HTERT RPE-1 (cell line): ENCODE data around the gene SRP72.
"Not testable (repeated sequence)": the region's sequence is repeated elsewhere in the genome, so short reads cannot be mapped to it uniquely, and the experiment has no call there.

Source experiments
- in situ Hi-C: fragments of 300-500 bp; cut with MboI; formaldehyde crosslinking; loops from 4 replicates; pipeline ENCODE4 v1.14.3; 2020; ENCODE audit warnings: low sequenced_read_pairs

The SRP72 gene

DNA sequence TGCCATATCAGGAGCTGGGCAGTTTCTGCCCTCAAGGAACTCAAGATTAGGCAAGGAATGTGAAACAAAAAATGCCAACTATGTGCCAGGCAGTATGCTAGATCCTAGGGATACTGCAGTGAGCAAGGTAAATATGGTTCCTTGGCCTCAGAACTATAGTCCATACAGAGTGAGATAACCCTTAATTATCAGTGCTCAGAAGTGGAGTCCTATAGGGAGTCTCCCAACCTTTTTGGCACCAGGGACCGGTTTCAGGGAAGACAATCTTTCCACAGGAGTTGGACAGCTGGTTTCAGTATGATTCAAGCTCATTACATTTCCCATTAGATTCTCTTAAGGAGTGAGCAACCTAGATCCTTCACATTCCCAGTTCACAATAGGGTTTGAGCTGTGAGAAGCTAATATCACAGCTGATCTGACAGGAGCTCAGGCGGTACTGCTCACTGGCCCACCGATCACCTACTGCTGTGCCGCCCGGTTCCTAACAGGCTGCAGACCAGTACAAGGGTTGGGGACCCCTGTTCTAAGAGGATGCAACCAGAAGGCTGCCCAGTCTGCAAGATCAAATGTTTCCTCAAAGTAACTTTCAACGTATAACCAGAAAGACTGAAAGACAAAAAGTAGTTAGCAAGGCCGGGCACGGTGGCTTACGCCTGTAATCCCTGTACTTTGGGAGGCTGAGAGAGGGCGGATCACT, 1.7 kb upstream of the SRP72 start:
- in situ Hi-C loops, result no loop called here

DNA sequence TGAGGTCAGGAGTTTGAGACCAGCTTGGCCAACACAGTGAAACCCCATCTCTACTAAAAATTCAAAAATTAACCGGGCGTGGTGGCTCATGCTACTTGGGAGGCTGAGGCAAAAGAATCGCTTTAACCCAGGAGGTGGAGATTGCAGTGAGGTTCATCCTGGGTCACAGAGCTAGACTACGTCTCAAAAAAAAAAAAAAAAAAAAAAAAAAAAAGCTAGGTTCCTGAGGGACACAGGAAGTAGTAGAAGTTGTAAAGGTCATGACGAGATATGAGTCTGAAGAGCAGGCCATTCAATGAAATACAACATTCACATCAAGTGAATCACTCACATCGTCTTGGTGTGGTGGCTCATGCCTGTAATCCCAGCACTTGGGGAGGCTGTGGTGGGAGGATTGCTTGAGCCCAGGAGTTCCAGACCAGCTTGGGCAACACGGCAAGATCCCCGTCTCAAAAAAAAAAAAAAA, 1.1 kb upstream of the SRP72 start:
- in situ Hi-C loops, result not testable (repeated sequence)

DNA sequence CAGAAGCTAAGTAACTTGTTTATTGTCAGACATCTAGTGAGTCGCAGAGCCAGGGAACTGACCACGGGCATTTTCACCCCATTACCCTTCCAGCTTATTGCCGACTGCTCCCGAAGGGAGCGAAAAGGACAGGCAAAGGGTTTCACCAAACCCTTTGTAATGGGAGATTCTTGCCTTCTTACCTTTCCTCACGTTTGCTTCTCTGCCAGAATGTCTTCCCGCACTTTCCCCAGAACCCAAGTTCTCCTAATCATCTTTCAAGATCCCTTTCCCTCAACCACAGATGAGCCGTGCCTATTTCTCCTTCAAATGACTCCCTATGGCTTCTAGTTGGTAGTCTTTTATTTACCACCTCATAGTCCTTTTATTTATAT, 520 bp upstream of the SRP72 start:
- in situ Hi-C loops, result no loop called here

DNA sequence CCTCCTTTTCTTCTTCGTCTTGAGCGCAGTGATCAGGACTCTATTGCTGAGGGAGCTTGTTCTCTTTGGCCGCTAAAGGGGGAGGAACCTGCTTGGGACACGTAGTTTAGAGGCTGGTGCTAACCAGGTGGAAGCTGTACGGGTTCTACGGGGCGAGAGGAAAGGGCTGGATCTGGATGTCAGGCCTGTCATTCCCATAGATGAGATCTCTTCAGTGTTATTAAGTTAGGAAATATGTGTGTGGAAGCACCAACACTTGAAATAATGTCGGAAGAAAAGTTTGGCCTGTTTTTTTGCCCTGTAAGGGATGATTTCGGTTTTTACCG, 643 bp downstream of the SRP72 start:
- in situ Hi-C loops, result no loop called here

DNA sequence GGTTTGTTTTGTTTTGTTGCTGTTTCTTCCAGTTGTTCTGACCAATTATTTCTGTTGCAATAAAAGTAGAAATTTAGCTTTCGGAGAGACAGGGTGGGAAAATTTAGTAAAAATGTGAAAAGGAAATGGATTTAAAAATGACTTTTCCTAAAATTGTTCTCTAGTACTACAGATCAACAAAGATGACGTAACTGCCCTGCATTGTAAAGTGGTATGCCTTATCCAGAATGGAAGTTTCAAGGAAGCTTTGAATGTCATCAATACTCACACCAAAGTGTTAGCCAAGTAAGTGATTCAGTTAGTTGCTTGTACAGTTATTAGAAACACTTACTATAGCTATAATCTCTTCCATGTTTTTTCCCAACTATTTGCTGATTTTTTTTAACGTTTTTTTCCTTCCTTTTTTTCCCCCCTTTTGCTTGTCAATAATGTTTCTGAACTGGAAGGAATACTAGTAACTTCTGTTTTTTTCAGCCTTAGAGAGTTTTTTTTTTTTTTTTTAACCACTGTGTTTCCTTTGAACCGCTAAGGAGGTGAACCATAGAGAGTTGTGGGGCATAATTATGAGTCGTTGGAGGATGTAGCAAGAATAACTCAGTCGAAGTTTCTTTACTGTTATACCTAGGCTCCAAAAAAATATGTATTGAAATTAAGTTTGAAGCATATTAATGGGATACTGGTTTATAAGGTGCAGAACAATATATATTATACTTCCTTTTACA, 2.2 kb downstream of the SRP72 start:
- in situ Hi-C loops, result no loop called here

DNA sequence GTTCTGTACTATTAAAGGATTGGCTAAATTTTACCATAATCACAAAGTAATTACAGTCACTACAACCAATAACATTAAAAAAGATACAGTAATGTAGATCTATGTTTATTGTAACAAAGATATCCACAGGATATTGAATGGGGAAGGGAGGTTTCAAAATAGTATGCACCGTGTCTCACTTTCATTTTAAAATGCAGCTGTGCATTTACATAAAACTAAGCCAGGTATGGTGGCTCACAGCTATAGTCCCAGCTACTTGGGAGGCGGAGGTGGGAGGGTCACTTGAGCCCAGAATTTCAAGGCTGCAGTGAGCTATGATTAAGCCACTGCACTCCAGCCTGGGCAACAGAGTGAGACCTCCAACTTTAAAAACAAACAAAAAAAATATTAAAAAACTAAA, 8.5 kb downstream of the SRP72 start:
- in situ Hi-C loops, result no loop called here

DNA sequence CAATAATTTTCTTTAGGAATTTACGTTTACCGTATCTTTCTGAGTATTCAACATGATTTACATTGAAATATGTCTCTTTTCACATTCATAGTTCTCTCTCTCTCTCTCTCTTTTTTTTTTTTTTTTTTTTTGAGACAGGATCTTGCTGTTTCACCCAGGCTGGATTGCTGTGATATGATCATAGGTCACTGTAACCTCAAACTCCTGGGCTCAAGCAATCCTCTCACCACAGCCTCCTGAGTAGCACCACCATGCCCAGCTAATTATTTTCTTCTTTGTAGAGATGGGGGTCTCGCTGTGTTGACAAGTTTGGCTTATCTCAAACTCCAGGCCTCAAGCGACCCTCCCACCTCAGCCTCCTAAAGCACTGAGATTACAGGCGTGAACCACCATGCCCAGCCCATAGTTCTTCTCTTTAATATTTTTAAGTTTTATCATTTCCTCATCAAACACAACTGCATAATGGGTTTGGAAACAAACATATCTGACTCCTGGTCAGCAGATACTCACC, 9.8 kb downstream of the SRP72 start:
- in situ Hi-C loops, result no loop called here

DNA sequence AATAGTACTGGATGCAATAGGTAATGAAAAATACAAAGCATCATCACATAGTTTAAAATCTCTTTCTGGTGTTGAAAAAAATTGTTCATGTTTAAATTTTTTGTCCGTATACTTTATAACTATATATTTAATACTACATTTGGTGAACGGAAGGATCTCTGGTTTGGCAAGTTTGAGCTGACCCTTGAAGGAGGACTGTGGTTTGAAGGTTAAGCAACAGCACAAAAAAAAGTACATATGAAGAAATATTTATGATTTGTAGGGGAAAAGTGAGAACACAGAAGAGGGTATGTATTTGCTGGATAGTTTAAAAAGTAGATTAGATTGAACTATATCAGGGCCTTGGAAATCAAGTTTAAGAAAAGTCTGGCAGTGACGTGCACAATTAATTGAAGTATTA, 13.3 kb downstream of the SRP72 start:
- in situ Hi-C loops, result no loop called here

DNA sequence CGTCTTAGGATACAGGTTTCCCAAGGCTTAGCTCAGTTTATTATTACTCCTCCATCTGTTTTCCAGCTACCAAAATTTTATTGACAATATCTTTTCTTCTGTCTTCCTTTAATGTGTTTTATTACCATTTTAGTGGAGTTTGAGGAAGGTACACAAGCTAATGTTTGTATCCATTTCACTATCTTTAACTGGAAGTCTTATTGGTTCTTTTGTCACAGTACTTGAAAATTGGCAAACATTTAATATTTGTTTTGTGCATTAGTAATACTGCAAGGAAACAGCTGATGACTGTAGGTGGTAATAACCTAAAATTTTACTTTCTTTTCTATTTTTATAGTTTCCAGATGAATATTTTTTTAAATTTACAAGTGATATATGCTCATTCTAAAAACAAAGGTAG, 28.8 kb downstream of the SRP72 start:
- in situ Hi-C loops, result no loop called here

DNA sequence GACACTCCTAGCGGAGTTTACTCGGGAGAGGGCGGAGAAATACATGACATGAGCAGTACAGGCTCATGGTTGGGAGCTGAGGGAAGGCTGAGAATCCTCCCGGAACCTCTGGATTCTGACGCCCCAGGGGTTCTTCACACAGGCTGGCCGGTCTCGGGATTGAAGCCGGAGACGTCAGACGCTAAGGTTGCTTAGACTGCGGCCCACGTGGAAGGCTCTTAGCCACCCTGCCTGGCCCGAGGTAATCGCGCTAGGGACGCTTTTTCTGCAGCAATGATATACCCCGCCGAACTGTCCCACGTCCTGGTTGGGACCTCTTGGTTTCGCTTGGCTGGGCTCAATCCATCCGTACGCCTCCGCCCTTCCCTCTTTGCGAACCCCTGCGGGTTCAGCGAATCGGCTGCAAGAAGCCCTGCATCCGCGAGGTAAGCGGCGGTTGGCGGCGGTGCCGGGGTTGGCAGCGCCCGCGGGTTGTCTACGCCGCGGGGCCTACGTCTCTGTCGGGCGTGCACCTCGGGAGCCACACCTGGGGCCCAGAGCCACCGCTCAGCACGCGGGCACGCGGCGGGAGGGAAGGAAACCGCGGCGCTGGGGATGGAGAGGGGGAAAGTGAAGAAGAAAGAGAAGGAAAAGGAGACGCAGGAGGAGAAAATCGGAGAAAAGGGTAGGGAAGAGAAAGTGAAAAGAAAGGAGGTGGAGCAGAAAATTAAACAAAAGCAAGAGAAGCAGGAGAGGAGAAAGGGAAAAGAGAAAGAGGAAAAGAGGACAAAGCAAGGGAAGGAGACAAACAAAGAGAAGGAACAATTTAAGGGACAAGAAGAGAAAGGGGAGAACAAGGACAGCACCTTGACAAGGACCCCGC, 38.1 kb downstream of the SRP72 start, which contains the start of gene ARL9:
ARL9 (plus strand) TSS at position 523 of the 862 bp plus-strand sequence; CDS start at position 595, 72 bp downstream.
- in situ Hi-C loops, result no loop called here

DNA sequence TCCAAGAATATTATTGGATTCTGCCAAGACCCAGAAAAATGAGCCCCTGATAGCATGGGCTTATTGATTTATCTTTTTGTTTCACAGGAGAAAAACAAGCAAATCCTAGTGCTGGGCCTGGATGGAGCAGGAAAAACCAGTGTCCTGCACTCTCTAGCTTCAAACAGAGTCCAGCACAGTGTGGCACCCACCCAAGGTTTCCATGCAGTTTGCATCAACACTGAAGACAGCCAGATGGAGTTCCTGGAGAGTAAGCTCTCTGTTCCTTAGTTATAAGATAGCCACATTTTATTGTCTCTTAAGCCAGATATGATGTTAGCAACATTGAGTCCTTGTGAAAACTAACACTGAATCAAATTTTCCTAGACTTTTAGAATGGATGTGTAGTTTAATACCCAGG, 43.7 kb downstream of the SRP72 start:
- in situ Hi-C loops, result no loop called here

DNA sequence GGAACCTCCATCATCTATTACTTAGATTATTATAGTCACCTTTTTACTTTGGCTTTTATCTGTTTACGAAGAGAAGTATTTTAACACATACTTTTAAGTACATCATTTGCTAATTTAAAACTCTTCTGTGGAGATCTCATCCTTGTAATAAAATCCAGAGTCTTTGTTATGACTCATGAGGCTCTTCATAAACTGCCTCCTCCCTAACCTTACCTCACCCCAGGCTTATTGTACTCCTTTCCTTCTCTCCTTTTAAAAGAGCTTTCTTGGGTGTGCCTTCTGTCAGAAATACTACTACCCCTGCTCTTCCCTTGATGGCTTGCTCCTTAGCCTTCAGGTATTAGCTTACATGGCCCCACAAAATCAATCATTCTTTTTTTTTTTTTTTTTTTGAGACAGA, 44.7 kb downstream of the SRP72 start:
- in situ Hi-C loops, result no loop called here

DNA sequence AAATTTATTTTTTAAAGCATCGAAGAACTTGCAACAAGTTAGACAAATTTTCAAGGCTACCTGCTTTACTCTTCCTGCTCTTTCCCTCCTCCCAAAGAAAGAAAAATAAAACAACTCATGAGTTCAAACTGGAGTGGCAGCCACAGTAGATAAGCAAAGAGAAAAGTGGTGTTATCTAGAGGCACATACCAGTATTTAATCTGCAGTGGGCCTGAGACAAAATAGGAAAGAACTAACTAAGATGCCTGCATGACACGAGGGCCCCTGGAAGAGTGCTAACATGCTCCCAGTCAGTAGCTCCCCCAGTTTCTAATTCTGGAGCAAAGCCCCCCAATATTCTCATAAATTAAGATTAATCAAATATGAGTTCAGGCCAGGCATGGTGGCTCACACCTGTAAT, 46.1 kb downstream of the SRP72 start:
- in situ Hi-C loops, result no loop called here

DNA sequence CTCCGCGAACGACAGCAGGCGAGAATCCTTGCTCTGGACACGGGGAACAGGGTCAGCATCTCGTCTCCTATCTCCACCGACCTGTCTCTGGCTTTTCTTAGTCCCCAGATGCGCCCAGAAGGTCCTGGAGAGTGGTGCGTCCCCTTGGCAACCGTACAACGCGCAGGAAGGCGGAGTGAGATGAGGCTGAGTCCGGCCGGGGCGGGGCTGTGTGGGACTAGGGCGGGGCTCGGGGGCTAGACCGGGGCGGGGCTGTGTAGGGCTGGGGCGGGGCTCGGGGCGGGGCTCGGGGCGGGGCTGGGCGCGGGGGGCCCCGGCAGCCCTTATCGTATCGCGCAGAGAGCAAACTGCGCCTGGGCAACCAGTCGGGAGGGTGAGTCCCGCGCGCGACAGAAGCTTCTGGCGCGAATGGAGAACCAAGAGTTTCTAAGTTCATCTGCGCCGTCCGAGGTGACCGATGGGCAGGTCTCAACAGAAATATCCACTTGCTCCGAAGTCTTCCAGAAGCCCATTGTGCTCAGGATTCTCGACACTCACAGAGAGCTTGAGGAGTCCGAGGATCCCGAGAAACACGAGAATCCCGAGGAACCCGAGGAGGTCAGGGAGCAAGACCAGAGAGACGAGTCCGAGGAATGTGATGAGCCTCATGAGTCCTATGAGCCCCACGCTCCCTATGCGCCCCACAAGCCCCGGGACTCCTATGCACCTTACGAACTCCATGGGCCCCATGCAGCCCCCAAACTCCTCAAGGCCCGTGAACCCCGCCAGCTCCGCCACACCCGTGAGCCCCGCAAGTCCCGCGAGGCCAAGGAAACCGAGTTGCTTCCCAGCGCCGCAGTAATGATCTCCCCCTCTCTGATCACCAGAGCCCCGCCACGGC, 63.1 kb downstream of the SRP72 start:
- in situ Hi-C loops, result no loop called here

DNA sequence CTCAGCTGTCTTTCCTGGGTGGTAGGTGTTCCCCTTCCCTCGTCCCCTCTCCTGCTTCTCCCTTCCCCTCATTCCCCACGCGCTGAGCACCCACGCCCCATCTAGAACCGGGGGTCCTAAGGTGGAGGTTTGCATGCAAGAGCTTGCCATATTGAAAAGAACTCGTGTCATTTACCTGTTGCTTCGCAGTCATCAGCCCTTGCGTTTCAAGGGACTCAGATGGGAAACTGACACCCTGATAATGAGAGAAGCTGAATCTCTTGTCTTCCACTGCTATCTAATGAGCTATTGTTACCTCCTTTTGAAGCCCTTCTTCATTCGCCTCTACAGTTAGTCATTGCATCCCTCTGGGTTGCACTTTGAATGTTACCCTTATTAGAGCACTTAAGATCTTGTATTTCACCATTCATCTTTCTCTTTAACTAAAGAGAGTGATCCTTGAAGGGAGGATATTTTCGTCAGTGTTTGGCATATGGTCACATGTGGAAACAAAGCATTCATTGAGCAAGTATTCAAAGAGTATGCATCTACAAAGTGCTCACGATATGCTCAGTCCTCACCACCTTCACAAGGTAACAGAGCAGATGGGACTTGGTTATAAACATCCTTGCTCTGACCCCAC, 63.8 kb downstream of the SRP72 start:
- in situ Hi-C loops, result no loop called here

DNA sequence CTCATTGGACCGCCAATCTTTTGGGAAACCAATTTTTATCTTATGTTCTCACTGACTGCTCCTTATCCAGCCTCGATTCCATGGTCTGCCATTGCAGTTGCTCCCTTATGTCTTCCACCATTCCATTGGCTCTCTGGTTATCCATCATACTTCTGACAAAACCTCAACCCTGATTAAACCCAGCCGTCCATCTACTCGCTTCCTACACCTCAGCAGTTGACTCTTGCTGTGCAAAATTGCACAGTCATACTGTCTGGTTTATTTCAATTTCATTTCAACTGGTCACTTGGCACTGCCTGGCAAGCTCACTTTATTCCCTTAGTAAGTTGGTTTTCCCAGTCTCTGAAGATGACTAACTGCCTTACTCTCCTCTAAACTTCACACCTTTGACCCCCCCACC, 64.4 kb downstream of the SRP72 start:
- in situ Hi-C loops, result no loop called here

DNA sequence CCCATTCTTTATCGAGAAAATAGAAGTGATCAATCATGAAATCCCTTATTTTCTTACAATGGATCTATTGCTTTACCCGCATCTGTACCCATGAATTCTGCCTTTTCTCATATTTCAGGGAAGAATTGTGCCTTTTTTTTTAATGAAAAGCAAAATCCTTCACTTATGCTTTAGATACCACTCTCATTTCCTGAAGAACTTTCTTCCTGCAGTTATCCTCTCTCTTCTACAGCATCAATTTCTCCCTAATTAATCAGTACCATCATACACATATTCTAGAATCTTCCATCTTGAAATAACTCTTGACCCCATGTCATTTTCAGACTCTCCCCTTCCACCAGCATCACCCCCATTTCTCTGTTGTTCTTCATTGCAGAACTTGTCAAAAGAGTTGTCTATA, 64.8 kb downstream of the SRP72 start:
- in situ Hi-C loops, result no loop called here

DNA sequence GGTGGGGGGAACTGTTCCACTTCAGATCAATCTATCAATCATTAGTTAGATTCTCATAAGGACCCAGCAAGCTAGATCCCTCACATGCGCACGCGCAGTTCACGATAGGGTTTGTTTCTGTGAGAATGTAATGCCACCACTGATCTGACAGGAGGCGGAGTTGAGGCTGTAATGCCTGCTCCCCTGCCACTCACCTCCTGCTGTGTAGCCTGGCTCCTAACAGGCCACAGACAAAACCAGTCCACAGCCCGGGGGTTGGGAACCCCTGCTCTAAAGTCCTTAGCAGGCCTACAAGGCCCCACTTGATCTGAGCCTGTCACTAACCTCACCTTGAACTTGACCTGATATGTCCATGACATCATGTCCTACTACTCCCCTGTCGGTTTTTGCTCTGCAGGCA, 68.5 kb downstream of the SRP72 start:
- in situ Hi-C loops, result no loop called here

DNA sequence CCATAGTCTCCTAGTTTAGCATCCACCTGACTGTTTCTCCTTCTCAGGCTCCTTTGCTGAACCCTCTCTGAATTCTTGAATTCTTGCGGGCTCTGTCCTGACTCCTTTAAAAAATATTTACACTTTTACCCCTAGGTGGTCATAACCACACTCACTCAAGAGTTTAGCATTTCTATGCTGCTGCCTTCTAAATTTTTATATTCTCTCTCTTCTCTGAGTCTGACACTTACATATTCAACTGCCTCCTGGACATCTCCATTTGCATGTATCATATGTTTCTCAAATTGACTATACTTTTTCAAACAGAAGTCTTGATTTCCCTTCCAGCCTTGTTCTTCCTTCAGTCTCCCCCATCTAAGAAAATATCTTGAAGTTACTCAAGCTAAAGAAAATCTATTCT, 69.7 kb downstream of the SRP72 start:
- in situ Hi-C loops, result no loop called here

DNA sequence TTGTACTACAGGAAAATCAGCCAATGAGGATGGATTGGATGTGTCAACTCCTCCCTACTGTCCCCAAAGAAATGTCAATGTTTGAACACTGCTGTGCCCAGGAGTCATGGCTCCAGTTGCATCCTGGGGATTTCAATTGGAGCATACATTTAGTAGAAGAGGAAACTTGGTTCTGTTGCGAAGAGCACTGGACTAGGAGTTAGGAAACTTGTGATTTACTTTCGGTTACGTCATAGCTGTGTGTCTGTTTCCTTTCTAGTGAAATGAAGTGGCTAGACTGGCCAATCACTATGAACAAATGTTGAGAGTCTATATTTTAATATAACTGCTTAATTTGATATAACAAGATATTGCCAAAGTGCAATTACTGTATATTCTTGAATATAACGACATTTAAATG, 73.4 kb downstream of the SRP72 start:
- in situ Hi-C loops, result no loop called here
